ENCODE results near the gene MUC4.

DNA sequence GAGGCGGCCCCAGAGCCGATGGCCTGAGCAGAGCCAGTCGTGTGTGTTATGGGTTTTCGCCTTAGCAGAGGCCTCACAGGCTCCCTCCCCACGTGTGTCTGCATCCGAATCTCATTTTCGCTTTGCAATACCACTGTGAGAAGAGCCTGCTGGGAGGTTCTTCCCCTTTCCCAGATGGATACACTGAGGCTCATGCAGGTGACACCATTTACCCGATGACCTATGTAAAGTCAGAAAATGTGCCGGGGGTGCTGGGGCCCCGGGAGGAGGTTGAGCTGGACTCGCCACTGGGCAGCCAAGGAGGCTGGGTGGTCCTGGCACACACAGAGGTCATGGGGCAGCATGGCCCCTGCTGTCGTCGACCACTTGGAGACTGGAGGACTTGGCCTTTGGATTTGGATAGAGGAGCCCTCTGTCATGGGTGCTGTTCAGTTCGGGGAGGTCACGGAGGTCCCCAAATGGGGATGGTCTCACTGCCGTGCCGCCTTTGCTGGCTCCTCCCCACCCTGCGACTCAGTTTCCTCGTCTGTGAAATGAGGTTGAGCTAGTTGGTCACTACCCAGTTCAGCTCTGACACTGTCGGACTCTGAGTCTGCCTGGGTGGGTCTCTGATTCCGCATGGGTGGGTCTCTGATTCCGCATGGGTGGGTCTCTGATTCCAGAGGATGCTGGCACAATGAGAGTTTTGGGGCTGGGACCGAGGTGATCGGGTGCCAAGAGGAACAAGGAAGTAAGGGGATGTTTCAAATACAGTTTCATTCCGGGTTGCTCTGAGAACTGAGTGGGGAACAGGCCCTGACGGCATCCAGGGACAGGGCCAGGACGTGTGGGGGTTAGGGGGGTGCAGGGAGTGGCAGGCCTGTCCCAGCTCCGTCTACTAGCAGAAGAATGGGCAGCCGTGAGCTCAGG, 23.2 kb upstream of the MUC4 start:
- TF ChIP-seq EZH2 (IDR thresholded peaks at IDR 0.05; ENCODE audit: insufficient read depth, poor library complexity, severe bottlenecking) (no peak), EZH2phosphoT487 (IDR thresholded peaks at IDR 0.05; ENCODE audit: insufficient read depth, low read depth) (no peak)
